Forelimb muscle (tissue), 1 donor: Measurements from ENCODE around the gene CADPS2. TPM values are rescaled to one million over a fixed set of nuclear protein-coding genes. Genes with fewer than 3 reads are reported as not detected.
"Not testable (repeated sequence)": the region's sequence is repeated elsewhere in the genome, so short reads cannot be mapped to it uniquely, and the experiment has no call there.

ENCODE experiments used
- DNase-seq: peaks from one replicate; pipeline ENCODE4 v3.0.0-alpha.2; 2013; ENCODE audit warnings: low read depth
- polyA plus RNA-seq: library from polyadenylated mRNA; unstranded; fragments of 120-200 nt; gene quantifications from one replicate; pipeline ENCODE4 v1.2.1, GENCODE V29; 2013; ENCODE audit not compliant: insufficient read length

CADPS2 gene
- polyA plus RNA-seq, 1 donor = 3.9 TPM

GRCh38 chr7:122715183-122715582, 171.1 kb downstream of the CADPS2 start:
- no peak for DNase-seq

DNA sequence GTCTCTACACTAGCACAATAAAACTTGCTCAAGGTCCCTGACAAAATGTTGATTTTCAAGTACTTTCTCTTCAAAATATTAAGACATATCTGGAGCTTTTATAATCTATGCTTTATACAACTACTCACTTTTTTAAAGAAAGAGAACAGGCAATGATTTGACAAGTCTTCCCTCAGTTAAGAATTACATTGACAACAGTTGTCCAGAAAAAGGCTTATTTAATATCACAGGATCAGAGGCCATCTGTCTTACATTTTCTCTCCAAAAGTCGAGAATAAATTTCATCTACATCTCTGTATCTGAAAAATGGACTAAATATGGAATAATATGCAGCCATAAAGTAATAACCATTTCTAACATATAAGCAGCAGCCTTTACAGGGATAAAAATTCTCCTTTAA, 175.3 kb downstream of the CADPS2 start:
- DNase-seq = no peak

GRCh38 chr7:122709930-122710646, 176.2 kb downstream of the CADPS2 start:
- DNase-seq = no peak

GRCh38 chr7:122706836-122707235, 179.4 kb downstream of the CADPS2 start:
- DNase-seq = no peak

DNA sequence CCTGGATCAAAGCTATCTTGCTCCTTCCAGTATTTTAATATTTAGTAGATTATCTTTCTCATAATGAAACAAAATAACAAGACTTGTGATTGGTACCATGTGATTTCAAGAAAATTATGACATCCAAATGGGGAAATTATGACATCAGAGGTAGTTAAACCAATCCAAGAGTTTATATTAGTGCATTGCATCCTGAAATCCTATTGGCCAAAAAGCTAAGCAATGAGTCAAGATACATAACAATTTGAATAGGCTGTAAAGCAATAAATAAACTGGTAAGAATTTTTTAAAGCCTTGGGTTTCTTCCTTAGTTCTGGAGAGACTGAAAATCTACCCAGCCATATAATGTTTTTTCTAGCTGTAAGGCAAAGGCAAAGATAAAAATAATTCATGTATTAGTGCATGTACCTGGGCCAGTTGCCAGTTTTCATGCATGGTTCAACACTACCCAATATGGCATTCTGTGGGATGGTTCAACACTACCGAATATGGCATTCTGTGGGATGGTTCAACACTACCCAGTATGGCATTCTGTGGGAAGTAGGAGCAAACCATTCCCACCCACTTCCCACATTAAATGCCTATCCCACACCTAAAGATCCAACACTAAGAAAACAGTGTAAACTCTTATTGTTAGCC, 183.3 kb downstream of the CADPS2 start, which contains the start of gene RNF148:
Gene RNF148 (minus strand): TSS at position 51 of the 639 bp plus-strand sequence. CDS start 172 bp downstream, outside the sequence.
- DNase-seq = no peak

DNA sequence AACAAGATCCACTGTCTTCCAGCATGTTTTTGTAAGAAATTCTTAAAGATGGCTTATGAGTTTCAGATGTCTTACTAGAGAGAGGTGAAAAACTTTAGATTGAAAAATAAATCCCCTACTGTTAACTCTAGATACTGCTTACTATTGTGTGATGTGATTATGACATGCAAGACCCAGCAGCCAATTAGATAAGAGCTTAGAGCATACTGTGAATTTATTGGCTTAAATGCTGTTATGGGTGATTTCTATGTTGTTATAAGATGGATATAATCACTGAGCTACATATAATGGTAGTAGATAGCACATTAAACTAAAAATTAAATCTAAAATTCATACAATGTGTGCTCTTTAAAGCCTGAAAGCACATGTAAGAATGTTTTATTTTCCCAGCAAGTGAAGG, 187.2 kb downstream of the CADPS2 start, which contains the start of gene RNF133:
Gene RNF133 (minus strand): TSS at position 101 of the 400 bp plus-strand sequence. CDS start 199 bp downstream, outside the sequence.
- DNase-seq = no peak

DNA sequence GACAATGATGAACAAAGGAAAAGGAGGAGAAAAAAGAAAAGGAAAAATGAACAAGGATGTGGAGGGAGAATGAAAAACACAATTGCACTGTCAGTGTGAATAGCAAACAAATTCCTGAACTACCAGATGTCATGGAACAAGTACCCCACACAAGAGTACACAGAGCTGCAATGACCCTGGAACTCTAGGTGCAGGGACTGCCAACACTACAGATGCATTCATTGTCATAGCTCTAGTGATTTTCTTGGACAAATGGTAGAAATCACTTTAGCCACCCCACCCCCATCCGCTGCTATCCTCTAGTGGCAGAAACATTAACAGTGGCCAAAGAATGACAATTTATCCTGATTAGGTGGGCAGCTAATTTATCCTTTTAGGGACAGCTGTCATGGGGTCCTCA, 190.4 kb downstream of the CADPS2 start:
- no peak for DNase-seq

DNA sequence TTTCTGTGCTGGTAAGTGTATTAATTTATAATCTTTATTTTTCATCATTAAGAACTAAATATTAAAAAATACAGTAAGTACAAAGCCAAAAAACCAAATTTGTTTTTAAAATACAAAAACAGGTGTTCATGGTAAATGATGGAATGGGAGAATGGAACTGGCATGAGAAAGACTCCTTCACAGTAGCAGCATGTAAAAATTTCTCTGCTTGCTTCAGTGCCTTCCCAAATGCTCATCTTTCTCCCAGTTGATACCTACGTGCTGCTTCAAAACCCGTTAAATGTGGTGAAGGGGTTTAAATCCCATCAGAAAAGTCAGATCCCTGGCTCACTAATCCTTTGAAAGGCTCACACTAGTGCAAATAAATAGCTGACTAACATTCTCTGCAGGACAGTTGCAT, 191.6 kb downstream of the CADPS2 start:
- no peak for DNase-seq

DNA sequence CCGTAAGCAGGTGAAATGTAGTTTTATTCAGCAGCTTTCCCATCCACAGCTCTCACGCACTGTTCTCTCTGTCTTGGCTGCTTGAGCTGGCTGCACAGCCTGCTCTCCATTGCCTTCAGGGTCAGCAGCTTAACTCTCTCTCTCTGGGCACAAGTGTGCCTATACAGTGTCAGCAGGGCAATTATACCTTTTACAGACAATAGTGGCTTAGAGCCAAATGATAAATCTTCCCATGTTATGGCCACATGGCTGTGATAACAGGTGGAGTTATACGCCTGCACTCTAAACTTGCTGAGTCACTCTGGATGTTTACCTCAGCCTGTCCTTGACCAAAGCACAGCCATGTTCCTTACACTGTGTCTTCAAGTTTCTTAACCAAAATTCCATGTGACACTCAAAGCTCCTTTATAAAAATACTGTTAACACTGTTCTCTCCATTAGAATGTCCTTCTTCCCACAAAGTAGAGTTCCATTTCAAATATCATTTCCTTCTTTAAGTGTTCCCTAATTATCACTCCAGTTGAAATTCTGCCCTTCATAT, 193.4 kb downstream of the CADPS2 start:
- no peak for DNase-seq

GRCh38 chr7:122691569-122692235, 194.6 kb downstream of the CADPS2 start:
- no peak for DNase-seq

DNA sequence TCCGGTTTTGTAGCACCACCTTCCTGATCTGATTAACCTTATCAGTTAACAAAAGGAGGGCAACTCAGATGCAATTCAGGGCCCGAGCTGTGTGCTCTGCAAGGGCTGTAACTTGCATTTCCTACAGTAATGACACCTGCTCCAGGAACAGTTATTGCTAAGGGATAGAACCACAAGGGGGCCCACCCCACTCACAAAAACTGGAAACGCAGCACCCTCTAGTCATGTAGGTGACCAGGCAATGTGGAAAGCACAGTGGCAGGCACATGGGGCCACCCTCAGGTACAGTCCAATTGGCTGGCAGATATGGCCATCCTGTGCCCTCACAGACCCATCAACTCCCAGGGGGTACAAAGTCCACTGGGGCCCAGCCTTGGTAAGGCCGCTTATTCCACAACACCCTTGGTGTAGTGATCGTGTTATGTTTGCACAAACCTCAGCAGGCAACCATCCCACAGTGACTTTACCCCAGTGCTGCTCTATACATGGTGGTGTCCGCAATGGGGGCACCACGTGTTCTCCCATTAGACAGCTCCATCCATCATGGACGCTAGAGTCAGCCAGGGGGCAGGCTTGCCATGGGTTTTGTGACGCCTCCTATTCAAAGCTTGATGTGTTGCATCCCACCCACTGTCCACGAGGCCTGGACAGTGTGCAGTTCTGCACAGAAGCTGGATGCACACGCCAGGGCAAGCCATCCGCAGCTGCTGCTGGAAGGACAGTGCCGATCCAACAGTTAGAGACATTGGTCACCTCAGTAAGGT, 196.7 kb downstream of the CADPS2 start:
- DNase-seq = no peak

DNA sequence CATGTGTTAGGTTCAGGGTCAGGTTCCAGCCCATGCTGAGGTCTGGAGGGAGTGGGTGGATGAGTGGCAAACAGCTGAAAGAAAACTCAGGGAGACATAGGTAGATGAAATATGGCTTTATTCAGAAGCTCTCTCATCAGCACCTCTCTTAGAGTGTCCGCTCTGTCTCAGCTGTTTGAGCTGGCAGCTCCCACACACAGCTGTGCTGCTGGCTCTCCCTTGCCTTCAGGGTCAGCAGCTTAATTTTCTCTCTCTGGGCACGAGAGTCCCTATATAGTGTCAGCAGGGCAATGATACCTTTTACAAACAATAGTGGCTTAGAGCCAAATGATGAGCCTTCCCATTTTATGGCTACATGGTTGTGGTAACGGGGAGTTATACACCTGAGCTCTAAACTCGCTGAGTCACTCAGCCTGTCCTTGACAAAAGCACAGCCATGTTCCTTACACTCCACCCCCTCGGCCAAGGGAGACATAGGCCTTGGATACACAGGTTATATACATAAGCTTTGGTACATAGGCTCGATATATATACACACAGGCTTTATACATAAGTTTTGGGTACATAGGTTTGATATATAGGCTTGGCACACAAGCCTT, 197.8 kb downstream of the CADPS2 start:
- no peak for DNase-seq

GRCh38 chr7:122686360-122686878, 199.8 kb downstream of the CADPS2 start:
- no peak for DNase-seq

GRCh38 chr7:122684504-122684903, 201.8 kb downstream of the CADPS2 start:
- no peak for DNase-seq

GRCh38 chr7:122682815-122683550, 203.3 kb downstream of the CADPS2 start:
- no peak for DNase-seq

GRCh38 chr7:122681186-122681585, 205.1 kb downstream of the CADPS2 start:
- not testable (repeated sequence) for DNase-seq

DNA sequence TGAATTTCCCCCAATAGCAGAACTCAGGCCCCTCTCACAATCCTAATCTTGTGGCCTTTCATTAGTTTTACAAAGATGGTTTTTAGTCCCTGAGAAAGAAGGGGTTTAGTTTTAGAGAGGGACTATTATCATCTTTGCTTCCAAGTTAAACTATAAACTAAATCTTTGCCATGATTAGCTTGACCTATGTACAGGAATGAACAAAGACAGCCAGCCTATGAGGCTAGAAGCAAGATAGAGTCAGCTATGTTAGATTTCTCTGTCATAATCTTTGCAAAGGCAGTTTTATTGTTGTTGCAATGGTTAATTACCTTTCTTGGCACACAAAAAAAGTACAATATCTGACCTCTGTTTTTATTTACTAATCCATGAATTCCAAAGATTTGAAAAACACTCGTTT, 206.4 kb downstream of the CADPS2 start:
- no peak for DNase-seq

DNA sequence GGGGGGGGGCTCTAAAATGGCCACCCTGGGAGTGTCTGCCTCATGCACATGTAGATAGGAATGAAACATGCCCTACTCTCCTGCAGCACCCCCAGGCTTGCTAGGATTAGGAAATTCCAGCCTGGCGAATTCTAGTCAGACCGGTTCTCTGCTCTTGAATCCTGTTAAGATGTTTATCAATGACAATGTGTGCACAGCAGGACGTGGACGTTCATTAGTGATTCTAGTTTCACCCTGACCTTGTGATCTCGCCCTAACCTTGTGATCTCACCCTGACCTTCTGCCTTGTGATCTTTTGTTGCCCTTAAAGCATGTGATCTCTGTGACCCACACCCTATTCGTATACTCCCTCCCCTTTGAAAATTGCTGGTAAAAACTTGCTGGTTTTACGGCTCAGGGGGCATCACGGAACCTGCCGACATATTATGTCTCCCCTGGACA, 207.0 kb downstream of the CADPS2 start:
- DNase-seq = not testable (repeated sequence)

GRCh38 chr7:122677149-122677548, 209.1 kb downstream of the CADPS2 start:
- no peak for DNase-seq

DNA sequence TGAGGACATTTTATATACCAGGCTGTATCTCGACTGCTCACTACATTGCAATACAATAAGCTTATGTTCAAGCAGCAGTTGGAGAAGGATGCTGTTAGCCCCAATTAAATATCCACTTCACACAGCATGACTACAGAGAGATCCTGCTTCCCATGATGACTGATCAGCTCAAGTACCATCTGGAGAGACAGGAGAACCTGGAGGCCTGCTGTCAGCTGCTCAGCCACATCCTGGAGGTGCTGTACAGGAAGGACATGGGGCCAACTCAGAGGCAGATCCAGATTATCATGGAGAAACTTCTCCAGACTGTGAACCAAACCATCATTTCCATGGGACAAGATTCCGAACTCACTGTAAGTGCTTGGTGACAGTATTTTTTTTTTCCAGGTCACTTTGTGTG, 209.8 kb downstream of the CADPS2 start:
- no peak for DNase-seq
